Thoracic aorta (tissue), 2 donors: Measurements from ENCODE around the gene TOP1. TPM values are rescaled to one million over a fixed set of nuclear protein-coding genes. Genes with fewer than 3 reads are reported as not detected.
"Not testable (repeated sequence)": the region's sequence is repeated elsewhere in the genome, so short reads cannot be mapped to it uniquely, and the experiment has no call there.

Experiments used
- ATAC-seq: fragments of 150-250 bp; one replicate; pipeline ENCODE4 v1.8.0; 2017; ENCODE audit warnings: low read depth; ENCODE audit not compliant: insufficient number of reproducible peaks, low FRiP score
- DNase-seq: peaks from one replicate; pipeline ENCODE4 v3.0.0-alpha.2; 2020; ENCODE audit warnings: low spot score
- H3K27ac ChIP-seq, 2 donors: fragments of 200-600 bp; sonication (generic); 1 replicate in 1 of 2; 2 replicates in 1 of 2; pipeline ENCODE4 v1.5.1; 2016; ENCODE audit warnings: mild to moderate bottlenecking in 2 of 2, moderate library complexity in 2 of 2
- H3K27me3 ChIP-seq: fragments of 200-600 bp; sonication (generic); replicated peaks from 2 replicates; pipeline ENCODE4 v1.6.0; 2016; ENCODE audit warnings: mild to moderate bottlenecking; ENCODE audit not compliant: insufficient read depth
- H3K36me3 ChIP-seq: fragments of 200-600 bp; sonication (generic); one replicate; pipeline ENCODE4 v1.5.1; 2016
- H3K4me1 ChIP-seq, 2 donors: fragments of 200-600 bp; sonication (generic); 1 replicate in 1 of 2; 2 replicates in 1 of 2; pipeline versions ENCODE4 v1.5.1 to v1.6.0; 2016; ENCODE audit warnings: low read depth in 2 of 2, mild to moderate bottlenecking in 1 of 2; ENCODE audit not compliant: control insufficient read depth in 1 of 2
- H3K4me3 ChIP-seq: fragments of 200-600 bp; sonication (generic); 2 replicates; pipeline ENCODE4 v1.5.1; 2016; ENCODE audit warnings: mild to moderate bottlenecking
- H3K9me3 ChIP-seq: fragments of 200-600 bp; sonication (generic); 2 replicates; pipeline ENCODE4 v1.5.1; 2016
- CTCF ChIP-seq: fragments of 200-600 bp; sonication (generic); IDR thresholded peaks from one replicate; pipeline ENCODE4 v1.5.1; 2019; ENCODE audit warnings: antibody characterized with exemption
- total RNA-seq, 2 donors: library from RNA; depleted of rRNA; stranded (reverse); fragments of >200 nt; gene quantifications; one replicate each; pipeline versions ENCODE4 v1.1.0 to v1.2.3, GENCODE V29; 2016

The TOP1 gene
- total RNA-seq, 2 donors from 2014 or later = 17.3 to 35.4 TPM

- H3K36me3 ChIP-seq = peaks cover 52% of the 10 kb centered on the region
- TF ChIP-seq CTCF = no peak
These were observed 87.8 kb downstream of the TOP1 start for GRCh38 chr20:41116282-41116956.

GRCh38 chr20:41118159-41118558 lies 89.5 kb downstream of the TOP1 start:
- not testable (repeated sequence) for DNase-seq, H3K4me3 ChIP-seq, H3K4me1 ChIP-seq, ATAC-seq, H3K27ac ChIP-seq, H3K27me3 ChIP-seq, H3K9me3 ChIP-seq
- H3K36me3 ChIP-seq = peaks cover 65% of the 10 kb centered on the region

More at GRCh38 chr20:41116282-41116956, 87.8 kb downstream of the TOP1 start:
- ATAC-seq (no peak), DNase-seq (no peak)
- Histone ChIP-seq H3K4me1 (no peaks in the 10 kb centered on the region), H3K27me3 (no peaks in the 10 kb centered on the region), H3K4me3 (no peak overlapping the region), H3K9me3 (no peaks in the 10 kb centered on the region), H3K27ac (no peak overlapping the region)

DNA sequence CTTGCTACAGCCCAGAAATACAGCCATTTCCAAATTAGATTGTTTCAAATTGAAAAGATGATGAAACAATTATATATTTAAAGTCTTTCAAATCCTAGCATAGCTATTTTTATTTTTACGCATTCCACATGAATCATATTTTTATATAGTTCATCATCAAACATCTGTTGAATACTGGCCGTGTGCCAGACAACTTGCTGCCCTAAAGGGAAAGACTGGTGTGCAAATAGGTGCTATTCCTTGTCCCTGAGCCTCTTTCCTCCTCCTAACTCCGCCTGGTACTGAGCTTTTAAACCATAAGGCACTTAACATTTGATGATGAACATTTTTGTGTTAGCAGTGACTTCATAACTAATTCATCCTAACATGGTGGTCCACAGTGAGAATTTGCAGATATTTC lies 90.0 kb downstream of the TOP1 start:
- TF ChIP-seq CTCF = no peak
- peaks cover 62% of the 10 kb centered on the region for H3K36me3 ChIP-seq
- H3K4me1 ChIP-seq = no peaks in the 10 kb centered on the region
- no peak overlapping the region for H3K27ac ChIP-seq
- DNase-seq (no peak), ATAC-seq (no peak)
- no peak overlapping the region for H3K4me3 ChIP-seq
- H3K9me3 ChIP-seq = no peaks in the 10 kb centered on the region
- H3K27me3 ChIP-seq = no peaks in the 10 kb centered on the region

- DNase-seq (no peak), ATAC-seq (no peak)
- no peak for TF ChIP-seq CTCF
- Histone ChIP-seq H3K4me1 (no peaks in the 10 kb centered on the region), H3K36me3 (peaks cover 57% of the 10 kb centered on the region), H3K27me3 (no peaks in the 10 kb centered on the region), H3K9me3 (no peaks in the 10 kb centered on the region), H3K4me3 (no peak overlapping the region), H3K27ac (no peak overlapping the region)
These were observed 91.3 kb downstream of the TOP1 start for GRCh38 chr20:41119614-41120561.

DNA sequence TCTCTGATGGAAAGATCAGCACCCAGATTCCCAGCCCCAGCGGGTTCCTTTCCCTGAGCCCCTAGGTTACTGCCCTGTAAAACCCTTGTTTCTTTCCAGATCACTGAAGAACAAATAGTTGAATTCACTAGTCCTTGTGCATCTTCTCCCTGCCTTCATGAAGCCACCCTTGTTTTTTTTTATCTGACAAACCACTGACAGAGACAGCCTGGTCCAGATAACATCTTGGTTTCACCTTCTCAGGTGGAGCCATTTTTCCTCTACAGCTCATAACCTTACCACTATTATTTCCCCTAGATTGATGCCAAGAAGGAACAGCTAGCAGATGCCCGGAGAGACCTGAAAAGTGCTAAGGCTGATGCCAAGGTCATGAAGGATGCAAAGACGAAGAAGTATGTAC lies 92.8 kb downstream of the TOP1 start:
- TF ChIP-seq CTCF = no peak
- H3K27me3 ChIP-seq = no peaks in the 10 kb centered on the region
- H3K36me3 ChIP-seq = peaks cover 49% of the 10 kb centered on the region
- H3K9me3 ChIP-seq = no peaks in the 10 kb centered on the region
- DNase-seq (no peak), ATAC-seq (no peak)
- H3K27ac ChIP-seq = no peak overlapping the region
- H3K4me1 ChIP-seq = no peaks in the 10 kb centered on the region
- H3K4me3 ChIP-seq = no peak overlapping the region
